T-helper 9 cell (primary cell): ENCODE data around the gene GRID2IP.

Experiments used
- DNase-seq: peaks from one replicate; pipeline ENCODE4 v3.0.0-alpha.2; 2020

GRID2IP gene

GRCh38 chr7:6559896-6560295 is 8.6 kb upstream of the GRID2IP start:
- no peak for DNase-seq

DNA sequence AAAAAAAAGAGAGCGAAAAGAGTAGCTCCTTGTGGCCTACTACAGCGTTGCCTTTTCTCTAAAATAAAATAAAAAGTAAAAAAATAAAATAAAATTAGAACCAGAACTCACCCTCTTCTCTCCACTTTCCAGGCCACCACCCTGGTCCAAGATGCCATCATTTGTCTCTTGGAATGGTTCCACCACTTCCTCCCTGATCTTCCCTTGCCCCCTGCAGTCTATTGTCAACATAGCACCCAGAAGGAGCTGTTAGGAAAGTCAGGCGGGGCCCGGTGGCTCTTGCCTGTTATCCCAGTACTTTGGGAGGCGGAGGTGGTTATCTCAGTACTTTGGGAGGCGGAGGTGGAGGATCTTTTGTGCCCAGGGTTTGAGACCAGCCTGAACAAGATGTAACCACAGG is 7.6 kb upstream of the GRID2IP start:
- DNase-seq: no peak

DNA sequence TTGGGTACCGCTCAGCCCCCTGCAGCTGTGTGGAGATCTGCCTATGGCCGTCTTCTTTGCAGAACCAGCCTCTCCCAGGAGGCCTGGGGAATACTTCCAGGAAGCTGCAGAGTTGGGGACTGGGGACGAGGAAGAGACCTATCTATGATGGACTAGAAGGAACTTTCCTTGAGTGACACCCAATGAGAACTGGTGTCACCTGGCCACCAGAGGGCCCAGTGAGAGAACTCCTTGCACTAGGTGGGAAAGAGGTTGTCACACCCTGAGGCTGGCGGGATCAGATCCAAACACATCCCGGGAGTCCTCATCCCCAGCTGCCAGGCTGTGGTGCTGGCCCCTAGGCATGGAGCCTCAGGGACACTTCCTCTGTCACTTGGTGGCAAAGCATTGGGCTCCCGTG is 4.9 kb upstream of the GRID2IP start:
- no peak for DNase-seq

- DNase-seq: no peak
Observed at GRCh38 chr7:6554848-6555247, 3.6 kb upstream of the GRID2IP start.

GRCh38 chr7:6553448-6554044 is 2.3 kb upstream of the GRID2IP start:
- DNase-seq: no peak

- DNase-seq: no peak
Observed at GRCh38 chr7:6547400-6547799, 3.9 kb downstream of the GRID2IP start.

GRCh38 chr7:6546498-6547251 is 4.6 kb downstream of the GRID2IP start:
- no peak for DNase-seq

DNA sequence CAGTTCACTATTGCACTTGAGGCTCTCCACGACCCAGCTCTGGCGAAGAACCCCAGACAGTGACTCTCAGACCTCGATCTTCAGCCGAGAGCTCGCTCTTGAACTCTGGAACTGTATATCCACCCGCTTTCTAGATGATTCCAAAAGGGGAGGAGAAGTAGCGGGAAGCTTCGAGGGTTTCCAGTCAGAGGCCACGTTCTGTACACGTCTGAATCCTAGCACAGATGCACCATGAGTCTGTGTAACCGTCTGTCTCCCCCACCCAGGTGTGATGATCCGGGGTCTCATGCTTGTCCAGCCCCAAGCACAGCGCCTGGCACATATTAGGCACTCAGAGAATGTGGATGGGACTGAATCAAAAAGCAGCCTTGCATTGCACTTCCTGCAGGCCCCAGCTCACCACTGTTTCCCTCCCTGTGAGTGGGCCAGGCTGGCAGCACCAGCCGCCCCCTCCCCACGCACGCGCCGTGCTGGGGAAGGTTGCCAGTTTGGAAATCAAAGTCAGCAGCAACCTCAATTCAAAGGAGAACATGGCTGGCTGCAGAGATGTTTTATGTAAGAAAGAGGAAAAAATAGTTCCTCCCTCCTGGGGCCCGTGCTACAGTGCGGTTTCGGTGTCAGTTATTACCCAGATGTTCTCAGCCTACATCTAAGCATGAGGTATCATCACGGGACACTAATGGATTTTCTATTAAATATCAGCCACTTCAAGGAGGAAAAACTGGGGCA is 5.7 kb downstream of the GRID2IP start:
- no peak for DNase-seq

GRCh38 chr7:6542368-6542767 is 8.9 kb downstream of the GRID2IP start:
- no peak for DNase-seq

GRCh38 chr7:6536262-6537260 is 14.7 kb downstream of the GRID2IP start:
- no peak for DNase-seq

- no peak for DNase-seq
Observed at GRCh38 chr7:6533893-6534495, 17.3 kb downstream of the GRID2IP start.

DNA sequence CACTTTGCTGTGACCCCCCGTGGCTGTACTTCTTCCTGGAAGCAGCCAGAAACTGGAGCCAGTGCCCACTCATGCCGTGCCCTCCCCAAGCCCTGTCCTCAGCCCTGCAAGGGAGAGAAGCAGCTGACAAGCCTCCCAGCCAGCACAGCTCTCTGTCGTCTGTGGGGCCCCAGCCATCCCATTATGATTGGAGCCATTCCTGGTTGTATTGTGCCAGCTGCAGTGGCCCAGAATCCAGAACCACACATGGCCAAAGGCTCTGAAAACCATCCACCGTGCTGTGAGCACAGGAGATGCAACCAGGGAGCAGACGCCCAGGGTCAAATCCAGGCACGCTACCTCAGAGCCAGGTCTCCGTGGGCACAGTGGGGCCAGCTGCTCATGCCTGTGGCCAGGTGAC is 18.7 kb downstream of the GRID2IP start:
- no peak for DNase-seq

DNA sequence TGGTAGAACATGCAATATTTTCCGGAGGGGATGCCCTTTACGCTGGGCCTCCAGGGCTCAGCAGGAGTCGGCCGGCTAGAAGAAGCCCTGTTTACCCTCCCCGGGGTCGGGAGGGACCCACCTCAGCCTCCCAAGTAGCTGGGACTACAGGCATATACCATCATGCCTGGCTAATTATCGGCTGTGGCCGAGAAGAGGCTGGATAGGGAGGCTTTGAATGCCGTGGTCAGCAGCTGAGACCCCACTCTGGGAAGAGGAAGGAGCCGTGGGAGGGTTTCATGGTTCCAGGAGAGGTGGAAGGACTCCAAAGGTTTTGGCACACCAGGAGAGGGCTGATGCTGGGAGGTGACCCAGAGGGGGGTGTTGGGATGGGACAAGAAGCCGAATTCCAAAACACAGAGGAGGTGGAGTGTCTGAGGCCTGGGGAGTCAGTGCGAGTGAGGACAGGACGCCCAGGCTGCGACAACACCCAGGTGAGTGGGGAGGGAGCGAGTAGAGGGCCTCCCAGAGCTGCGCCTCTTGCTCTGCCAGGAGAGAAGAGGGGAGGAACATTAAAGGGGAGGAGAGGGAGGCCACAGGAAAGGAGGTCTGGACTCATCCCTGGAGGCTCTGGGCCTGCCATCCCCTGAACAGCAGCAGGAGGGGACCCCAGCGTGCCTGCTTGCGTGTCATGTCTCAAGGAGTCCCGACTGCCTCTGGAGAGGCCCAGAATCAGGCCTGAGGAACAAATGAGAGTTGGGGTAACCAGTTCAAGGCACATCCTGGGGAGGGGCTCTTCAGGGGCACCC is 19.6 kb downstream of the GRID2IP start:
- no peak for DNase-seq

- peak; percentile 36 for DNase-seq
Observed at GRCh38 chr7:6530626-6531491, 20.4 kb downstream of the GRID2IP start.

GRCh38 chr7:6529643-6530042 is 21.6 kb downstream of the GRID2IP start:
- no peak for DNase-seq

- DNase-seq: no peak
Observed at GRCh38 chr7:6528401-6529130, 22.7 kb downstream of the GRID2IP start.

GRCh38 chr7:6526997-6527378 is 24.3 kb downstream of the GRID2IP start:
- DNase-seq: no peak

DNA sequence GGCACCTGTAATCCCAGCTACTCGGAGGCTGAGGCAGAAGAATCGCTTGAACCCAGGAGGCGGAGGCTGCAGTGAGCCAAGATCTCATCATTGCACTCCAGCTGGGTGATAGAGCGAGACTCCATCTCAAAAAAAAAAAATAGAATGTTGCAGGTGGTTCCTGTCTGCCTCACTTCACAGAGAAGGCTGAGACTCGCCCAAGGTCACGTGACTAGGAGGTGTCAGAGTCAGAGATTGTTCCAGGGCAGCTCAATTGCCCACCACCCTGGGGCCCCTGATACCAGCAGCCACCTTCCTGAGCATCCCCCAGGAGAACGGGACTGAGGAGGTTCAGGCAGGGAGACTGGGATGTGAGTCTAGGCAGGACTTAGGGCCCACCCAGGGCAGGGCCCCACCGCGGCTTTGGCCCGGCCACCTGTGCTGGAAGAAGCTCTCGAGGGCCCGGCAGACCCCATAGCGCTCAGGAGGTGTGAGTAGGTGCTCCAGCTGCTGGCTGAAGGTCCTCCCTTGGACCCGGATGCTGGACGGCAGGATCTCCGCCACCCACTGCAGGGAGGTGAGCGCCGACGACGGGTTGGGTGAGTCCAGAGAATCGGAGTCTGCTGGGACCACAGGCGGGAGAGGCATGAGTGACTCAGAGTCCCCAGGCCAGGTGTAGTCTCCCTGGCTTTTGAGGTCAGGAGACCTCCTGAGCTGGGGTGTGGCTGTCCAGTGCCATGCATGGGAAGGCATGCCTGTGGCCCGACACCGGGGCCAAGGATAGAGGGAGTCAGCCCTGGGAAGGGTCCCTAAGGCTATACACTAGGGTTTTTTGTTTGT is 30.9 kb downstream of the GRID2IP start:
- no peak for DNase-seq
